RWPE2 (cell line): ENCODE results near the gene LCP2.

Experiments used
- ATAC-seq: fragments of 200-7000 bp; cut with Tn5 transposase; 3 replicates; pipeline ENCODE4 v1.9.1; 2021; ENCODE audit warnings: low read depth
- DNase-seq: peaks from one replicate; pipeline ENCODE4 v3.0.0-alpha.2; 2020; ENCODE audit warnings: low spot score
- H3K27ac ChIP-seq: fragments of 450-650 bp; 2 replicates; pipeline ENCODE4 v1.5.1; 2017; ENCODE audit warnings: mild to moderate bottlenecking; ENCODE audit not compliant: poor library complexity, severe bottlenecking
- H3K27me3 ChIP-seq: fragments of 250-450 bp; sonication (Bioruptor Pico); 2 replicates; pipeline ENCODE4 v1.5.1; 2021; ENCODE audit warnings: mild to moderate bottlenecking, moderate library complexity; ENCODE audit not compliant: insufficient read depth, poor library complexity, severe bottlenecking
- H3K36me3 ChIP-seq: fragments of 250-450 bp; sonication (Bioruptor Pico); 2 replicates; pipeline ENCODE4 v1.5.1; 2020; ENCODE audit warnings: low read depth, mild to moderate bottlenecking, moderate library complexity
- H3K4me1 ChIP-seq: fragments of 250-450 bp; sonication (Bioruptor Pico); 2 replicates; pipeline ENCODE4 v1.5.1; 2021; ENCODE audit warnings: mild to moderate bottlenecking, moderate library complexity; ENCODE audit not compliant: insufficient read depth, poor library complexity, severe bottlenecking
- H3K4me3 ChIP-seq: fragments of 250-450 bp; sonication (Bioruptor Pico); 2 replicates; pipeline ENCODE4 v1.5.1; 2021; ENCODE audit warnings: mild to moderate bottlenecking, moderate library complexity; ENCODE audit not compliant: severe bottlenecking
- H3K9me3 ChIP-seq: fragments of 250-450 bp; sonication (Bioruptor Pico); 2 replicates; pipeline ENCODE4 v1.5.1; 2021; ENCODE audit warnings: mild to moderate bottlenecking, moderate library complexity; ENCODE audit not compliant: severe bottlenecking
- TF ChIP-seq, protein P1 (sequence below): fragments of 450-650 bp; IDR thresholded peaks from one replicate; pipeline ENCODE4 v1.5.1; 2017; ENCODE audit warnings: mild to moderate bottlenecking, moderate library complexity; ENCODE audit not compliant: poor library complexity, severe bottlenecking

LCP2 gene

DNA sequence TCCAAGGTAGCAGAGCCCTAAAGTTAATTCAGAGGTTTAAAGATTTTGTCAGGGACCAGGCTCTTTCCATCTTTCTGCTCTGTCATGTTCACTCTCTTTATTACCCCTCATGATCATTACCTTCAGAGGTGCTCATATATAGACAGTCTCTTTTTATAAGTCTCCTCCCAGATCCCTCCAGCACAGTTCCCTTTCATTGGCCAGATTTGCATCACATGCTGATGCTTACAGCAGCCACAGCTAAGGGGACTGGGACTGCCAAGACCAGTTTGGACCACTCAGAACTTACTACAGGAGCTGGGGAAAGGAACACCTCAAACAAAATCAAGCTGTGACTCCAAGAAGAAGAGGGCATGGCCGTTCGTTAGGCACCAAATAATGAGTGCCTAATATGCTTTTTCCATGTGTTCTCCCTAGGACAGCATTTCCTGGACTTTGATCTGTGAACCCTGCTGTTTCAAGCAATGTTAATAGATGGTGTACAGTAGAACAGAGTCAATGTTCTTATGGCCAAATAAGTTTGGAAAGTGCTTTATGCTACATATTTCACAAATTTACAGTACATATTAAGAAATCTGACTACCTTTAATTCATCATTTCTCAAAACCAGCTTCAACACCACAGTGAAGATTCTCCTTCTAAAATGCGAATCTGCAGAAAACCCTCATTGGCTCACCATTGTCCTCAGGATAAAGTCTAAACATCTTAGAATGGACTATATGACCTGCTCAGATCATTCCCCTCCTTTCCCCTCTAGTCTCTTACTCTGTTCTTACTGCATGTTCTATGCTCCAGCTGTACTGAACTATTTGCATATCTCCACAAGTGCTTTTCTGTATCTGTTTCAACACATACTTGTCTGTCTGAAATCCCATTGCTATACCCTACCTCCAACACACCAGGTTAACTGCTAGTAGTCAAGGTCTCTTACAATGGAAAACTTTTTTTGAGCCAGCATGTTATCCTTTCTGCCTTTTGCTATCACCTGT, 61.4 kb downstream of the LCP2 start:
- no peak for ATAC-seq
- Histone ChIP-seq H3K27me3 (no peaks in the 10 kb centered on the region), H3K4me1 (no peaks in the 10 kb centered on the region), H3K4me3 (no peak overlapping the region), H3K27ac (no peak overlapping the region), H3K9me3 (peaks cover 4% of the 10 kb centered on the region), H3K36me3 (no peaks in the 10 kb centered on the region)
- TF ChIP-seq, protein P1, sequence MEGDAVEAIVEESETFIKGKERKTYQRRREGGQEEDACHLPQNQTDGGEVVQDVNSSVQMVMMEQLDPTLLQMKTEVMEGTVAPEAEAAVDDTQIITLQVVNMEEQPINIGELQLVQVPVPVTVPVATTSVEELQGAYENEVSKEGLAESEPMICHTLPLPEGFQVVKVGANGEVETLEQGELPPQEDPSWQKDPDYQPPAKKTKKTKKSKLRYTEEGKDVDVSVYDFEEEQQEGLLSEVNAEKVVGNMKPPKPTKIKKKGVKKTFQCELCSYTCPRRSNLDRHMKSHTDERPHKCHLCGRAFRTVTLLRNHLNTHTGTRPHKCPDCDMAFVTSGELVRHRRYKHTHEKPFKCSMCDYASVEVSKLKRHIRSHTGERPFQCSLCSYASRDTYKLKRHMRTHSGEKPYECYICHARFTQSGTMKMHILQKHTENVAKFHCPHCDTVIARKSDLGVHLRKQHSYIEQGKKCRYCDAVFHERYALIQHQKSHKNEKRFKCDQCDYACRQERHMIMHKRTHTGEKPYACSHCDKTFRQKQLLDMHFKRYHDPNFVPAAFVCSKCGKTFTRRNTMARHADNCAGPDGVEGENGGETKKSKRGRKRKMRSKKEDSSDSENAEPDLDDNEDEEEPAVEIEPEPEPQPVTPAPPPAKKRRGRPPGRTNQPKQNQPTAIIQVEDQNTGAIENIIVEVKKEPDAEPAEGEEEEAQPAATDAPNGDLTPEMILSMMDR, result no peak
- DNase-seq, result no peak

DNA sequence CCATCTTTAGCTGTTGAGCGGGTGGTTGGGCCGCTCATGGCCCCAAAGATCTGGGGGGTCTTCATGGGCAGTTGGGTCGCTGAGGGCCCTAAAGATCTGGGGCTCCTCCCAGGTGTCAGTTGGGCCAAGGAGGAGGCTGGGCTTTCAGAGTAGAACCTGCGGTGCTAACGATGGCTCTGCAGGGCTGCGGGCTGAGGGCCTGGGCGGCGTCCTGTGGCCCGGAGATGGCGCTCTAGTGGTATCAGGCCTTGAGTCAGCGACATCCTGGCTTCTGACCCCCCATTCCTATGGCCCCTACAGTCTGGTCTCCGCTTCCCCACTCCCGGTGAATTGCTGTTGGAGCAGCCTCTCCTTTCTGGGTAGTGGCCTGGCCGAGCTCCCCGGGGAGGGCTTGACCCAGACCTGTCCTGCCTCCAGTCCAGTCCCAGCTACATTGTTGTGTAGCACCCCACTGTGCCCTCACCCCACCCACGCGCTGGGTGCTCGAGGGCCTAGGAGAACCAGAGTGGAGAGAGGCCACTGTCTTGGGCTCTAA, 64.2 kb downstream of the LCP2 start:
- DNase-seq, result no peak
- TF ChIP-seq, protein P1, result no peak
- H3K27me3 ChIP-seq, result no peaks in the 10 kb centered on the region
- H3K9me3 ChIP-seq, result peaks cover 4% of the 10 kb centered on the region
- no peak for ATAC-seq
- H3K4me1 ChIP-seq, result no peaks in the 10 kb centered on the region
- no peaks in the 10 kb centered on the region for H3K36me3 ChIP-seq
- H3K4me3 ChIP-seq, result no peak overlapping the region
- H3K27ac ChIP-seq, result no peak overlapping the region

DNA sequence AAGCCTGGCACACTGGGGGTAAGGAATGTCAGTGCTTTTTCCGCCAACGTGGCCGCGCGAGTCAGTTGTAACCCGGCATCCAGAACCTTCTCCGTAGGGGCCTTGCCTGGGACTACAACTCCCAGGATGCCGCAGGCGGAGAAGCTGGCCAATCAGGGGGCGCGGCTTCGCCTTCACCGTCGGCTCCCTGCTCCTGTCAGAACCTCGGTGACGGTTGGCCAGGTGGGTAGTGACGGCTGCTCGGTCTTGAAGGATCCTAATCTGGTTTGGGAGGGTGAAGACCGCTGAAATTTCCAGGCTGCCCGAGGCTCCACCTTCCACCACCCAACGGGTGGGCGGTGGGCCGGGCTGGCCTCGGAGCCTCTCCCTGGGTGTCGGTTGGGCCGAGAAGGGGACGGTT, 64.8 kb downstream of the LCP2 start, which contains the start of gene C5orf58:
Gene C5orf58 (plus strand): TSS at position 200 of the 400 bp plus-strand sequence. CDS start 1,992 bp downstream, outside the sequence.
- Histone ChIP-seq H3K4me3 (no peak within 1 kb of the TSS), H3K27ac (no peak within 1 kb of the TSS), H3K27me3 (no peaks in the 10 kb centered on the region), H3K36me3 (no peaks in the 10 kb centered on the region), H3K9me3 (peaks cover 4% of the 10 kb centered on the region), H3K4me1 (no peaks in the 10 kb centered on the region)
- TF ChIP-seq, protein P1, result no peak
- no peak for DNase-seq
- ATAC-seq, result no peak

DNA sequence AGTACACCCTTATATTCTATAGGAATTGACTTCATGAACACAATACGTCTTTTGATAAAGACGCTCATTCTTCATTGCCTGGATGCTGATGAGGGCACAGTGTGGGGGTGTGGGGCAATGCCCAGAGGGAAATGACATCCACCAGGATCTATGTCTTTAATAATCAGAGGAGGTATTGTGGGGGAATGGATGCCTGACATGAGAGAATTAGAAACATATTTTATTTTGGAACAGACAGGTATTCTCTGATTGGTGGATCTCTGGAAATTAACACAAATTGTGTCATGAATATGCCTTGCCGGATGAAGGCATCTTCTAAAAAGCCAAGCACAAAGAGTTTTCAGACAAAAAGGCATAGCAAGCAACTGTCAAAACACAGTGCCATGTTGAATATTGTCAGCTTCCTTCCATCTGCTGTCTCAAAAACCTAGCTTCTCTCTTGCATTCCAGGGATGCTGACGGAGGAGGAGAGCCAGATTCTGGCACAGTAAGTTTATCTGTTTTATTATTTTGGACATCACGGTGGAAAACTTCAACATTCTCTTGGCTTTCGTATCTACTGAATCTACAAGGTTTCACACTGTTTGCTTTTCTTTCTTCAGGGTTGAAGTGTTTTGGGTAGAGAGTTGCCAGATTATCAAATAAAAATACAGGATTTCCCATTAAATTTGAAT, 68.7 kb downstream of the LCP2 start:
- no peaks in the 10 kb centered on the region for H3K4me1 ChIP-seq
- no peaks in the 10 kb centered on the region for H3K9me3 ChIP-seq
- no peak for DNase-seq
- no peak for ATAC-seq
- no peak overlapping the region for H3K27ac ChIP-seq
- TF ChIP-seq, protein P1, result no peak
- H3K36me3 ChIP-seq, result no peaks in the 10 kb centered on the region
- no peaks in the 10 kb centered on the region for H3K27me3 ChIP-seq
- H3K4me3 ChIP-seq, result no peak overlapping the region
